NCI-H2171 (cell line): ENCODE data around the gene MAST4.

Experiments used
- DNase-seq: peaks from one replicate; lab custom pipeline; 2025; lab: John Stamatoyannopoulos, UW

MAST4 gene

DNA sequence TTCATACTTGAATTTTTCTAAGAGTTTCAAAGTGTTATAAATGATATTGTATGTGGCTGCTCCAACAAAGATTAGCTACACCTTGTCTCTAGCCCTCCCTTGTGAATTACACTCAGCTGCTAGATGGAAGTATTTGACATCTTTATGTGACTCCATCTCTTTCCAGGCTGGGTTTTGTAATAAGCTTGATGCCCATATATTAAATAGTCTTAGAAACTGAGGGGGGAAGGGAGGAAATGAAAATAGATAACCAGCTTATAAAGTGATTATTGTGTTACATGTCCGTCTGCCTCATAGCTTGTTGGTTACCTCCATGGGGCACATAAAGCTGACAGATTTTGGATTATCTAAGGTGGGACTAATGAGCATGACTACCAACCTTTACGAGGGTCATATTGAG, 537.0 kb downstream of the MAST4 start:
- DNase-seq: no peak

GRCh38 chr5:67133776-67134175, 537.6 kb downstream of the MAST4 start:
- peak; percentile 30 for DNase-seq

DNA sequence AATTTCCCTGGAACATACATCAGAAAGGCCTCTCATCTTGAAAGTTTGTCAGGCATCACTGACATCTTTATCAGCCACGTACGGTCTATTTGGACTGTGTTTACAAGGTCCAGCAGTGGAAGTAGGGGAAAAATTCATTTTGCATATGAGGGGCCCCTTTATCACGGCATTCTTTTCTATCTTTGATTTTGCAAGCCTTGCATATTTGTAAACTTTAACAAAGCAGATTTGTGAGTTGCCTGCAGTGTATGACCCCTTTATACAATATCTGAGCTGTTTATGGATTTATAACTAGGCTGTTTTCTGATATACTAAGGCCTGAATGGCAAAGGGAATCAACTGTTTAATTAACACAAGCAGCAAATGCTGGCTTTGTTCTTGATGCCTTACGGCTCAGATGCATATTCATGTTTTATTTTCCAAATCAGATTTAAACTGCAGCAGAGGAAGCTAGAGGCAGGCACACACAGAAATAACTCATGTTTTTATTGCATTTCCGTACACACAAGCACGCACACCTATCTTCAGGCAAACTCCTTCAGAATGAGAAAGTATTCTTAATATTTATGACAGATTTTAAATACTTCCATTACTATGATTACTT, 539.3 kb downstream of the MAST4 start:
- DNase-seq: no peak

DNA sequence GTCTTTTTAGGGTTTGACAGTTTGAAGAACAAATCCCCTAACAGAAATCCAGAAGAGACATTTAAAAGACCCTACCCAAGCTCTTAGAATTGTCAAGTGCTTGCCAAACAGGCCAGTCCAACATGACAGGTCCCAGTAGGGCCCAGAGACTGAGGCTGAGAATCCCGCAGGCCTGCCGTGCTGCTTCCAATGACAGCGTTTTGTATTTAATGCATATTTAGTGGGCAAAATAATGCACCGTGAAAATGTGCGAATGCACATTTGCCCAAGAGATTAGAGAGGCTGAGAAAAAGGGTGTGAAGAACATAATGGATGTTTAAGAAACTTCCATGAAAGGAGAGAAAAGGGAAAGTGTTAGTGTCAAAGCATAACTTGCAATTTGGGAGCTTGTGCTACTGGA, 542.8 kb downstream of the MAST4 start:
- no peak for DNase-seq

GRCh38 chr5:67140413-67140812, 544.2 kb downstream of the MAST4 start:
- DNase-seq: no peak

DNA sequence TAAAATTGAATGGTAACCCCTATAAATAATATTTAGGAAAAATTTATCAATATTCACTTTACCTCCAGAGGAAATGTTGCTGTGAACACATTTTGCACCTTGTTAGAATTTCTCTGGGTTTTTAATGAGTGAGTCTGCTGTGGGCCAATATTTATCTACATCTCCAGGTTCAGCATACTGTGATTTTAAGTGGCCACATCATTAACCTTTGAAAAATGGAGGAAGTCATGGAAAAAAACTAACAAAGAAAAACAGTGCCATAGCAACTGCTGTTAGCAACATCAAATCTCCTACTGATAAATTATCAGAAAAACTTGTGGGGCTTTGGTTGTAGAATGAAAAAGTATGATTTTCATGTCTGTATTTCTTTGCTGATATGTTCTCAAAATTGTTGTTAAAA, 545.5 kb downstream of the MAST4 start:
- DNase-seq: no peak

- DNase-seq: no peak
Measured at GRCh38 chr5:67142816-67143215, 546.6 kb downstream of the MAST4 start.

- DNase-seq: no peak
Measured at GRCh38 chr5:67143549-67143948, 547.4 kb downstream of the MAST4 start.

DNA sequence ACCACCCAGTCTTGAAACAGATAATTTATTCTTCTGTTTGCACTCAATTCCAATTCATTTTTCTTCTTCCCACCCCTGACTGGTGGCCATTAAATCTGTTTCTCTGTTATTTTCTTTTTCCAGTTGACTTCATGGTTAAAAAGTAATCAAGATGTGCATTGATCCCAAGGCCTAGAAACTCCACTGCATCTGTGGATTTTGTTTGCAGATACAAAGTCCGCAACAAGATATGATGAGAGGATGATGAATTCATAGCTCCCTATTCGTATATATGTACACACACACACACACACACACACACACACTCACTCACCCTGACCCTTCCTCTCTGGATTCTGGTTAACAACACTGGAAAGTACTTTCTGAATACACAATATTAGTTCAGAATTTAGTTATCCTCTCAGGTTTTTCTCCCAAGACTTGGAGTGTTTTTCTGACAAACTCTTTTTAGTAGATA, 548.0 kb downstream of the MAST4 start:
- no peak for DNase-seq

DNA sequence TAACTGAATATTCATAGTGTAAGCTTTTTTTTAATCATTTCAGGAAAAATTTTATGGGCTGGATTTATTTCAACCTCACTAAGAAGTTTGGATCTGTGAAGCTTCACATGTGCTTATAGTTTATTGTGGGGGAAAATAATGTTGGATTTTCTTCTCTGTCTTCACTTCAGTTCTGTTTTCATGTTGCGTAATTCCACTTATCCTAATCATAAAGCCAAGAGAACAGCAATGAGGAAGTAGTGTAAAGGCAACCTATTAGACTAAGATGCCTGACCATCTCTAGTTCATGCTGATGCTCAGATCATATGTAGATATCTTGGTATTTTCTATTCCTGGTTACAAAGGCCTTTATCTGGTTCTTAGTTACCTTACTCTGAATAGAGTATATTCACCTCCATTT, 550.4 kb downstream of the MAST4 start:
- DNase-seq: no peak

DNA sequence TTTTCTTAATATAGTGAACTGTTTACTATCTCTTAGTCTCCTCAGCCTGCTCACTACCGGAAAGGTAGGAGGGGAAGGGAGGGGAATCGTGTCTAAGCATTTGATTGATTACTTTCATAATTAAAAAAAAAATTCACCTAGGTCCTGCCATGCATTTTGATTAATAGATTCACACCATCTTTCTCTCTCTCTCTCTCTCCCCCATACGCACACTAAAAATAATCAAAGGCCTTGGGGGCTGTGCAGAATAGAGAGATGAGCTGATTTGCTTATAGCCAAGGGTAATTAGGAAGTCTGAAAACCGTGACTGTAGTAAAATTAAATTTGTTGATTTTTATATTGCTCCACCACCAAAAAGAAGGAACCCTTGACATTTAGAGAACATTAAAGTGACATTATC, 550.8 kb downstream of the MAST4 start:
- no peak for DNase-seq

GRCh38 chr5:67147760-67148159, 551.6 kb downstream of the MAST4 start:
- no peak for DNase-seq

DNA sequence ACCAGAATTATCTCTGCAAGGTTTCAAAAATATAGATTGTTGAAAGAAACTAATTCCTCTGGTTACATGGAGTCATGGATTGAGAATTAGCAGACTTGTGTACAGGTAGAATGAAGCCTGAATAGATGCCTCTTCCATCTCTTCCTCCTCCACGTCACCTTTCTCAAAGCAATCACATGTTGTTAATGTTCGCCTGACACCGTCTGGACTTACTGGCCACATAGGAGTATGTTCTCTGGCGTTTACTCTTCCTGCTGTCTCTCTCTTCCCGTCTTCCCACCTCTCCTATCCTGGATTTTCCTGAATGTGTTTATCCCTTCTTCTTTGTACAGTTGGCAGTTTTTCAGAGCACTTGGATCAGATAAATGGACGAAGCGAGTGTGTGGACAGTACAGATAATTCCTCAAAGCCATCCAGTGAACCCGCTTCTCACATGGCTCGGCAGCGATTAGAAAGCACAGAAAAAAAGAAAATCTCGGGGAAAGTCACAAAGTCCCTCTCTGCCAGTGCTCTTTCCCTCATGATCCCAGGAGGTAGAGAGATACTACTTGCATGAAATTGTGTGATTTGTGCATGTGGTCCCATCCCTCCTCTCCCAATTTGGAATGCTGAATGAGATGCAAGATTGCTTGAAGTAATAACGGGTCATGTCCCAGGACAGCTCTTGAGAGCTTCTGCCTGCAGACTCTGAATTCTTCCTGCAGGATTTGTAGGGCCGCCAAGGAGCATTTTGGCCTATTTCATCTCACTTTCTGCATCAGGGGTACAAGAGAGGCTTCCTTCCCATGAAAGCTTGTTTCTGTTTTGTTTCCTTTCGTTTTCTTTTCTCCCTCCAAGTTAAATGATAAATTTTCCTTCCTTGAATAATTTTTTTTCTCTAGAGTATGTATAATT, 553.1 kb downstream of the MAST4 start:
- DNase-seq: no peak

DNA sequence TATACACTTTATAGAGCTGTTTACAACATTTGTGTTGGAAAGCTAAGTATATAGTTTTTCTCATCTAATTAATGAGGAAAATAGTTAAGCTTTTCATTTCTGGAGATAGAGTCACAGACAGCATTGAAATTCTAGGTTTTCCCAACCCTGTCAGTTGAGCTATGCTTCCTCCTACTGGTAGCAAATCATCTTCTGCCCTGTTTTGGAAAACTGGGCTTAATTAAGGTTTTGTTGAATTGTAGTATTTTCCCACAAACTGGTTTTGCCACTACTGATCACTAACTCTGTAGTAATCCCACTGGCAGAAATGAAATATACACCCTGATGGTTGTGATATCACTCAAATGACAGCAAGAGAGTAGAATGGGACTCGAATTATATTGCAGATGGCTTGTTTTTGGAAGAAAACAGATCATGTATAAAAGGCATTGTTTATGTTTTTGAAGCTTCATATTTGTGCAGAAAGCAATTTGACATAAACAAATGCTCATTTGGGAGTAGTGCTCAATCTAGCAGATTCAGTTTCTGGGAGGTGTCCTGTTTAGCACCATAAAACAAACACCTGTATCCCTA, 553.8 kb downstream of the MAST4 start:
- DNase-seq: no peak

DNA sequence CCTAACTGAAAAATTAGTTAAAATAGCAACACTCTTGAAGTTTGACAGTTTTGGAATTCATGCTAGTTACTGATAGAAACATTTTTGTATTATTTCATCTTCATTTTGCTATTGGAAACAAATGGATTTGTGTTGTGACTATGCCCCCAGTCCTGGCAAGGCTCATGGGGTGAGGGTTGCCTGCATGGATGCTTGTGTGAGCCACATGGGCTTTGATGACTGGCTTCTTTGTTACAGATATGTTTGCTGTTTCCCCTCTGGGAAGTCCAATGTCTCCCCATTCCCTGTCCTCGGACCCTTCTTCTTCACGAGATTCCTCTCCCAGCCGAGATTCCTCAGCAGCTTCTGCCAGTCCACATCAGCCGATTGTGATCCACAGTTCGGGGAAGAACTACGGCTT, 556.2 kb downstream of the MAST4 start:
- no peak for DNase-seq

DNA sequence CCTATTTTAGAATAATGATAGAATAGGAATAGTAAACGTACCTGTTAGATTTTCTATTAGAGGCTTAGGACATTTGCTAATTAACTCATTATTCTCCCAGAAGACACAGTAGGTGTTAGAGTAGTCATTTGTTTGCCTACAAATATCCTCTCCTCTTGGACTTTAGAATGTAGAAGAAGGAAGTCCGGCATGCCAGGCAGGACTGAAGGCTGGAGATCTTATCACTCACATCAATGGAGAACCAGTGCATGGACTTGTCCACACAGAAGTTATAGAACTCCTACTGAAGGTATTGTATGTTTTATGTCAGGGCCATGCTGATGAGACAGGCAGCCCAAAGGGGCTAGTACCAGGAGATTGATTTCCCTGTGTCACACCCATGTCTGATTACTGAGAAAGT, 557.1 kb downstream of the MAST4 start:
- DNase-seq: no peak

DNA sequence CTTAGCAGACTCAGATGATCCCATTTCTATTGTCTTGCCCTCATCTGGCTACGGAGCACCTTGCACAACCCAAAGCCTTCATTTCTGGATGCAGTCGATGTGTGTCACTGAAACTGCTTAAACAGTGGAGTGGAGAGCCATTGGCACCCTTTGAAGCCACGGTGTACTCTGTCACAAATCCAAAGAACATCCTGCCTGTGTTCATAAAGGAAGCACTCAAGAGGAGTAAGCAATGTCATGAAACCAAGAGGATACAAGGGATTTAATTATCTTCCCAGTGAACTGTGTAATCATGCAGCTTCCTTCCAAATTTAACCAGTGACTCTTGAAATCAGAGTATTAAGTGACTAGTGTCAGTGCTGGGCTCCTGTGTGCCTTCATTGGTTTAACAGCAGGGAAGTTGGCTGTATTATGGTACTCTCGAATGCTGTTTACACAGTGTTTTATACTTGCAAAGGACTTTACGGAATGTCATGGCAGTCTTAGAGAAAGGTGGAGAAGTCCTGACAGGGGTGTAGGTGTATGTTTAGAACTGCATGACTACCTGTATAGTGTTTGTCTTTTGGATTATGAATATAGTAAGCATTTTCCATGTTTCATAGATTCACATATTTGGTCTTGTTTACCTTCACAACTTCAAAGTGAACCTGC, 558.5 kb downstream of the MAST4 start:
- DNase-seq: no peak

DNA sequence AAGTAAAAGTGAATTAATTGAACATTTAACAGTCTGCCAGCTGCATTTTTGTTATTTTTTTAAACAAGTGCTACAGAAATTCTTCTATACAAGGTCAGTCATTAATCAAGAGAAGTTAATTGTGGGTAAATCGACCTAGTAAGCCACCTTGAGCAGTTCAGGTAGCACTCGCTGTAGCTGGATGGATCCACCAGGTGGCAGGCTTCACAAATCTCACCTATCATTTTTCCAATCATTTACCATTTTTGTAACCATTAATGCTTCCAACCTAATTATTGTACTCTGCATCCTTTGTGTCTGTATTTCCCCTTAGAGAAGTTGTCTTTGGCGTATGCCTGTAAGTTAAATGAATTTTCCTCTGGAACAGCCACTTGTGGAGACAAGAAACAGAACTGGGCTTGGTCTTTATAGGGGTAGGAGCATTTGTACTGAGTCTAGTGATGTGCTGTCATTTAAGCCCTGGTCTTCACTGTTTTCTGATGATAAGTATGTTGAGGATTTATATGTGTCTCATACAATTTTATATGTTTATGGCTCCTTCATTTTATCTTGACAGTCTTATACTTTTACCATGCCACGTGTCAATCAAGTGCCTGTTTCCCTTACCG, 560.9 kb downstream of the MAST4 start:
- no peak for DNase-seq

DNA sequence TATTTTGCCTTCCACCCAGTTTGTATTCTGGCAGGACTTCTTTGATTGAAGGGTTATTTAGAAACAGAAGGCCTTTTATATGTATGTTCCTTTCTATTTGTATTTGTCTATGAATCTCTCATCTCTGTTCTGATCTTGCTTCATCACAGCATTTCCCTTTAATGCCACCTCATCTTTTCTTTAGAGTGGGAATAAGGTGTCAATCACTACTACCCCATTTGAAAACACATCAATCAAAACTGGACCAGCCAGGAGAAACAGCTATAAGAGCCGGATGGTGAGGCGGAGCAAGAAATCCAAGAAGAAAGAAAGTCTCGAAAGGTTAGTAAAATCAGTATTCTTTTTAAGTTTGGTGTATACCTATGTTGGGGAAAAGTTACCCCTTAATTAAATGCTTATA, 564.1 kb downstream of the MAST4 start:
- no peak for DNase-seq

DNA sequence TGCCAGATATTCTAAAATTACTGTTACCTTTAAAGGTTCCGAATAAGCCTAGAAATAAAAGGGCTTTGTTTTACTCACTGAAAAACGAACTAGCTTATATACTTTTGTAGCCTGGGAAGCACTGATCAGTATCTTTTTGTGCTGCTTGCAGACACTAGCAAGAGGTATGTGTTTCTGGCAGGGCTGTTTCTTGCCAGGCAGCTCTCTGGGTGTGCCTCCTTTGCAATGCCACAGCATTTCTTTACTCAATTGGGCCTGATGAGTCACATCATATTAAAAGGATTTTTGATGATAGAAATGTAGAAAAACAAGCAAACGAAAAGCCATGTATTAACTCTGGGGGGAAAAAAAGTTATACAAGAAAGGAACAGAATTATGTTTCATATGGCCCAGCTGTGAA, 564.8 kb downstream of the MAST4 start:
- DNase-seq: no peak

DNA sequence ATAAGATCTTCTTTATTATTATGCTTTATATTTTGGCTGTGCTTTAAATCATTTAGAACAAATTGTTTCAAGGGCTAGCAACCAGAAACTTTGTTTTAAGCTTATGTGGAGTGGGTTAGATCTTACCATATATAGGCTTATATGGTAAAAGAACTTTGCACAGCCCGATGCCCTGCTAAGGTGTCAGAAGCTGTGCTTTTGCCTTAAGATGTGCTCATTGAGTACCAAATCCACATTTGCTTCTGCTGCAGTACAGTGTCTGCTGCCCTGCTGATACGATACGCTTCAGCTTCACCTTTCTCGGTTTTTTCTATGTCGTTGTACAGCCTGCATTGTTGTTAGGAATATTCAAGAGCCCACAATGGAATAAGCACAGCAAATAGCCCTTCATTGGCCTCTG, 565.6 kb downstream of the MAST4 start:
- DNase-seq: no peak

GRCh38 chr5:67163231-67163756, 567.1 kb downstream of the MAST4 start:
- DNase-seq: no peak
